Trophoblast cell (in vitro differentiated cells and primary cell): ENCODE data around the gene PAK4.

ENCODE experiments used
- DNase-seq, 2 donors: peaks; one replicate each; pipeline ENCODE4 v3.0.0-alpha.2; 2016
- H2AFZ ChIP-seq: 2 replicates; pipeline ENCODE4 v1.6.1; 2013; ENCODE audit warnings: low read length, moderate library complexity, mild to moderate bottlenecking; ENCODE audit not compliant: insufficient read depth, poor library complexity
- H2AK5ac ChIP-seq: 2 replicates; pipeline ENCODE4 v1.6.1; 2013; ENCODE audit warnings: mild to moderate bottlenecking, low read length
- H2BK120ac ChIP-seq: 2 replicates; pipeline ENCODE4 v1.6.1; 2013; ENCODE audit warnings: low read length, mild to moderate bottlenecking, moderate library complexity; ENCODE audit not compliant: insufficient read depth, poor library complexity
- H2BK12ac ChIP-seq: 2 replicates; pipeline ENCODE4 v1.6.1; 2013; ENCODE audit warnings: mild to moderate bottlenecking, low read length, moderate library complexity
- H2BK5ac ChIP-seq: 2 replicates; pipeline ENCODE4 v1.6.1; 2013; ENCODE audit warnings: low read length, low read depth, moderate library complexity, mild to moderate bottlenecking; ENCODE audit not compliant: poor library complexity
- H3K14ac ChIP-seq: 2 replicates; pipeline ENCODE4 v1.6.1; 2013; ENCODE audit warnings: mild to moderate bottlenecking, low read length
- H3K18ac ChIP-seq: 2 replicates; pipeline ENCODE4 v1.6.1; 2013; ENCODE audit warnings: mild to moderate bottlenecking, low read length
- H3K23ac ChIP-seq: 2 replicates; pipeline ENCODE4 v1.6.1; 2013; ENCODE audit warnings: low read length
- H3K27ac ChIP-seq: 2 replicates; pipeline ENCODE4 v1.5.1; 2013; ENCODE audit warnings: low read depth, mild to moderate bottlenecking, inconsistent platforms, low read length, moderate library complexity
- H3K27me3 ChIP-seq: 2 replicates; pipeline ENCODE4 v1.6.1; 2013; ENCODE audit warnings: inconsistent platforms, mild to moderate bottlenecking, low read length, moderate library complexity; ENCODE audit not compliant: insufficient read depth
- H3K36me3 ChIP-seq, 2 experiments: 1 replicate in 1 of 2; 2 replicates in 1 of 2; pipeline ENCODE4 v1.6.1; 2013; ENCODE audit warnings: low read length in 2 of 2, mild to moderate bottlenecking in 2 of 2, moderate library complexity in 1 of 2; ENCODE audit not compliant: insufficient read depth in 2 of 2, control insufficient read depth in 1 of 2
- H3K4ac ChIP-seq: 2 replicates; pipeline ENCODE4 v1.6.1; 2013; ENCODE audit warnings: low read depth, mild to moderate bottlenecking, low read length, moderate library complexity
- H3K4me1 ChIP-seq, 2 experiments: 1 replicate in 1 of 2; 2 replicates in 1 of 2; pipeline ENCODE4 v1.6.1; 2013; ENCODE audit warnings: low read length in 2 of 2, mild to moderate bottlenecking in 2 of 2, moderate library complexity in 1 of 2; ENCODE audit not compliant: insufficient read depth in 2 of 2, control insufficient read depth in 1 of 2
- H3K4me2 ChIP-seq: 2 replicates; pipeline ENCODE4 v1.6.1; 2013; ENCODE audit warnings: inconsistent platforms, mild to moderate bottlenecking, low read length, moderate library complexity
- H3K4me3 ChIP-seq: 2 replicates; pipeline ENCODE4 v1.5.1; 2013; ENCODE audit warnings: mild to moderate bottlenecking, low read depth, low read length, inconsistent platforms
- H3K79me1 ChIP-seq: one replicate; pipeline ENCODE4 v1.6.1; 2013; ENCODE audit warnings: low read length
- H3K79me2 ChIP-seq: 2 replicates; pipeline ENCODE4 v1.6.1; 2013; ENCODE audit warnings: low read length, mild to moderate bottlenecking; ENCODE audit not compliant: control insufficient read depth, insufficient read depth, poor library complexity
- H3K9ac ChIP-seq: 2 replicates; pipeline ENCODE4 v1.6.1; 2013; ENCODE audit warnings: mild to moderate bottlenecking, low read length
- H3K9me3 ChIP-seq: 2 replicates; pipeline ENCODE4 v1.6.1; 2013; ENCODE audit warnings: low read depth, mild to moderate bottlenecking, control low read depth, inconsistent platforms, low read length; ENCODE audit not compliant: insufficient read depth
- H4K12ac ChIP-seq: 2 replicates; pipeline ENCODE4 v1.6.1; 2013; ENCODE audit warnings: low read depth, mild to moderate bottlenecking, low read length, moderate library complexity
- H4K8ac ChIP-seq: 2 replicates; pipeline ENCODE4 v1.6.1; 2013; ENCODE audit warnings: low read depth, mild to moderate bottlenecking, low read length, moderate library complexity
- H4K91ac ChIP-seq: one replicate; pipeline ENCODE4 v1.6.1; 2013; ENCODE audit warnings: low read depth, mild to moderate bottlenecking, low read length, moderate library complexity
- WGBS: extraction: QIAGEN DNeasy Blood & Tissue Kit; methylation state at CpG from one replicate; pipeline ENCODE4 v1.1.7; 2013; ENCODE audit warnings: missing lambda C conversion rate; ENCODE audit not compliant: insufficient read length, insufficient coverage; ENCODE audit errors: extremely low coverage; 5-methylcytosine and 5-hydroxymethylcytosine counted together

PAK4 gene

GRCh38 chr19:39206122-39206521 is 80.5 kb downstream of the PAK4 start:
- H4K8ac ChIP-seq: no peak overlapping the region
- H3K18ac ChIP-seq: no peak overlapping the region
- no peak overlapping the region for H2BK120ac ChIP-seq
- H3K4ac ChIP-seq: no peak overlapping the region
- no peak overlapping the region for H3K9ac ChIP-seq
- H3K9me3 ChIP-seq: peaks cover 6% of the 10 kb centered on the region
- no peak overlapping the region for H3K14ac ChIP-seq
- no CpG with 5 or more reads among the region's 6 CpGs for WGBS
- no peak overlapping the region for H3K4me2 ChIP-seq
- H3K79me1 ChIP-seq: no peaks in the 10 kb centered on the region
- H2AK5ac ChIP-seq: no peak overlapping the region
- H3K36me3 ChIP-seq: no peaks in the 10 kb centered on the region
- H3K4me1 ChIP-seq: no peaks in the 10 kb centered on the region
- H2BK12ac ChIP-seq: no peak overlapping the region
- no peak overlapping the region for H3K27ac ChIP-seq
- no peak overlapping the region for H3K4me3 ChIP-seq
- no peaks in the 10 kb centered on the region for H3K27me3 ChIP-seq
- no peaks in the 10 kb centered on the region for H3K79me2 ChIP-seq
- DNase-seq: no peak
- no peak overlapping the region for H4K91ac ChIP-seq
- H2AFZ ChIP-seq: no peak overlapping the region
- H4K12ac ChIP-seq: no peak overlapping the region
- H3K23ac ChIP-seq: no peak overlapping the region
- no peak overlapping the region for H2BK5ac ChIP-seq

GRCh38 chr19:39207293-39207836 is 81.8 kb downstream of the PAK4 start:
- no peak for DNase-seq
- H2AK5ac ChIP-seq: no peak overlapping the region

GRCh38 chr19:39208175-39208795 is 82.7 kb downstream of the PAK4 start:
- Histone ChIP-seq H2BK12ac (no peak overlapping the region), H3K23ac (peak overlapping the region; percentile 82), H4K12ac (no peak overlapping the region), H4K8ac (no peak overlapping the region), H3K79me1 (no peaks in the 10 kb centered on the region), H3K27me3 (no peaks in the 10 kb centered on the region), H3K4ac (no peak overlapping the region), H3K4me3 (no peak overlapping the region), H3K4me1 (no peaks in the 10 kb centered on the region), H3K36me3 (no peaks in the 10 kb centered on the region), H4K91ac (no peak overlapping the region), H3K18ac (no peak overlapping the region), H3K9ac (peak overlapping the region; percentile 67), H3K79me2 (no peaks in the 10 kb centered on the region), H3K14ac (no peak overlapping the region), H3K27ac (no peak overlapping the region), H2BK120ac (no peak overlapping the region), H3K9me3 (peaks cover 6% of the 10 kb centered on the region), H3K4me2 (no peak overlapping the region), H2BK5ac (no peak overlapping the region), H2AK5ac (no peak overlapping the region), H2AFZ (no peak overlapping the region)
- no CpG with 5 or more reads among the region's 9 CpGs for WGBS
- no peak for DNase-seq

More at GRCh38 chr19:39207293-39207836, 81.8 kb downstream of the PAK4 start:
- H3K9me3 ChIP-seq: peaks cover 6% of the 10 kb centered on the region
- H2AFZ ChIP-seq: no peak overlapping the region
- no peaks in the 10 kb centered on the region for H3K4me1 ChIP-seq
- no peak overlapping the region for H3K23ac ChIP-seq
- no peaks in the 10 kb centered on the region for H3K79me1 ChIP-seq
- H3K4ac ChIP-seq: no peak overlapping the region
- no peak overlapping the region for H3K4me3 ChIP-seq
- H2BK120ac ChIP-seq: no peak overlapping the region
- H2BK12ac ChIP-seq: no peak overlapping the region
- no peak overlapping the region for H2BK5ac ChIP-seq
- H3K27me3 ChIP-seq: no peaks in the 10 kb centered on the region
- no peaks in the 10 kb centered on the region for H3K36me3 ChIP-seq
- H3K79me2 ChIP-seq: no peaks in the 10 kb centered on the region
- no CpG with 5 or more reads among the region's 6 CpGs for WGBS
- H4K12ac ChIP-seq: no peak overlapping the region
- no peak overlapping the region for H3K18ac ChIP-seq
- no peak overlapping the region for H3K27ac ChIP-seq
- H4K8ac ChIP-seq: no peak overlapping the region
- H3K14ac ChIP-seq: no peak overlapping the region
- no peak overlapping the region for H3K9ac ChIP-seq
- H3K4me2 ChIP-seq: no peak overlapping the region
- H4K91ac ChIP-seq: no peak overlapping the region

GRCh38 chr19:39209196-39209595 is 83.6 kb downstream of the PAK4 start:
- no peak overlapping the region for H2AK5ac ChIP-seq

More at GRCh38 chr19:39209196-39209595, 83.6 kb downstream of the PAK4 start:
- no peak overlapping the region for H4K12ac ChIP-seq
- H3K79me1 ChIP-seq: no peaks in the 10 kb centered on the region
- no peak overlapping the region for H3K9ac ChIP-seq
- no peak overlapping the region for H3K23ac ChIP-seq
- no peak overlapping the region for H3K4me2 ChIP-seq
- no peak overlapping the region for H3K18ac ChIP-seq
- DNase-seq: no peak
- no CpG with 5 or more reads among the region's 7 CpGs for WGBS
- no peak overlapping the region for H3K4me3 ChIP-seq
- no peak overlapping the region for H2BK120ac ChIP-seq
- no peaks in the 10 kb centered on the region for H3K79me2 ChIP-seq
- peaks cover 3% of the 10 kb centered on the region for H3K9me3 ChIP-seq
- H2BK12ac ChIP-seq: no peak overlapping the region
- no peak overlapping the region for H3K27ac ChIP-seq
- no peaks in the 10 kb centered on the region for H3K4me1 ChIP-seq
- H3K14ac ChIP-seq: no peak overlapping the region
- no peak overlapping the region for H4K91ac ChIP-seq
- H2BK5ac ChIP-seq: no peak overlapping the region
- H4K8ac ChIP-seq: no peak overlapping the region
- H3K4ac ChIP-seq: no peak overlapping the region
- H3K27me3 ChIP-seq: no peaks in the 10 kb centered on the region
- no peak overlapping the region for H2AFZ ChIP-seq
- no peaks in the 10 kb centered on the region for H3K36me3 ChIP-seq
